Neuronal stem cell (in vitro differentiated cells): ENCODE data around the gene AURKAIP1.
"Not testable (repeated sequence)": the region's sequence is repeated elsewhere in the genome, so short reads cannot be mapped to it uniquely, and the experiment has no call there.

Experiments used
- DNase-seq: peaks from one replicate; pipeline ENCODE4 v3.0.0-alpha.2; 2013; ENCODE audit warnings: low spot score
- H2AFZ ChIP-seq: one replicate; pipeline ENCODE4 v1.6.1; 2013; ENCODE audit warnings: mild to moderate bottlenecking, low read length, inconsistent platforms
- H2AK5ac ChIP-seq: 2 replicates; pipeline ENCODE4 v1.6.1; 2013; ENCODE audit warnings: low read depth, mild to moderate bottlenecking, inconsistent platforms, low read length, moderate library complexity, mixed read lengths
- H2BK120ac ChIP-seq: 2 replicates; pipeline ENCODE4 v1.6.1; 2013; ENCODE audit warnings: low read depth, mild to moderate bottlenecking, inconsistent platforms, low read length, moderate library complexity, mixed read lengths
- H2BK12ac ChIP-seq: one replicate; pipeline ENCODE4 v1.6.1; 2013; ENCODE audit warnings: low read length, inconsistent platforms
- H2BK15ac ChIP-seq: 2 replicates; pipeline ENCODE4 v1.6.1; 2013; ENCODE audit warnings: mild to moderate bottlenecking, low read length, inconsistent platforms, mixed read lengths
- H2BK5ac ChIP-seq: one replicate; pipeline ENCODE4 v1.6.1; 2013; ENCODE audit warnings: inconsistent platforms, mild to moderate bottlenecking, low read length, moderate library complexity
- H3K14ac ChIP-seq: one replicate; pipeline ENCODE4 v1.6.1; 2013; ENCODE audit warnings: low read length, inconsistent platforms
- H3K18ac ChIP-seq: 2 replicates; pipeline ENCODE4 v1.6.1; 2013; ENCODE audit warnings: low read length, inconsistent platforms
- H3K23ac ChIP-seq: 2 replicates; pipeline ENCODE4 v1.6.1; 2013; ENCODE audit warnings: low read depth, mild to moderate bottlenecking, mixed read lengths, low read length, inconsistent platforms; ENCODE audit not compliant: poor library complexity
- H3K27ac ChIP-seq: replicated peaks from 3 replicates; pipeline ENCODE4 v1.5.1; 2013; ENCODE audit warnings: low read length, inconsistent platforms
- H3K27me3 ChIP-seq, 3 experiments: 2 replicates each; pipeline ENCODE4 v1.6.1; 2013; ENCODE audit warnings: low read length in 3 of 3, mild to moderate bottlenecking in 2 of 3, inconsistent platforms in 1 of 3, low read depth in 1 of 3, mixed read lengths in 1 of 3, moderate library complexity in 1 of 3; ENCODE audit not compliant: control insufficient read depth in 3 of 3, insufficient read depth in 3 of 3
- H3K36me3 ChIP-seq, 2 donors: replicated peaks in 1 of 2; 2 replicates each; pipeline ENCODE4 v1.6.1; 2013; ENCODE audit warnings: low read length in 2 of 2; ENCODE audit not compliant: control insufficient read depth in 2 of 2, insufficient read depth in 2 of 2
- H3K4ac ChIP-seq: 2 replicates; pipeline ENCODE4 v1.6.1; 2013; ENCODE audit warnings: inconsistent platforms, mild to moderate bottlenecking, low read length, moderate library complexity
- H3K4me1 ChIP-seq, 2 donors: 1 replicate in 1 of 2; 2 replicates in 1 of 2; pipeline ENCODE4 v1.6.1; 2013; ENCODE audit warnings: low read length in 2 of 2, low read depth in 1 of 2; ENCODE audit not compliant: control insufficient read depth in 2 of 2, insufficient read depth in 1 of 2
- H3K4me2 ChIP-seq: one replicate; pipeline ENCODE4 v1.6.1; 2013; ENCODE audit warnings: mild to moderate bottlenecking, low read length, inconsistent platforms; ENCODE audit not compliant: insufficient read depth, poor library complexity, severe bottlenecking
- H3K4me3 ChIP-seq, 2 donors: 2 replicates each; pipeline ENCODE4 v1.5.1; 2013; ENCODE audit warnings: low read length in 2 of 2, mild to moderate bottlenecking in 2 of 2, inconsistent platforms in 1 of 2, moderate library complexity in 1 of 2
- H3K79me1 ChIP-seq: one replicate; pipeline ENCODE4 v1.6.1; 2013; ENCODE audit warnings: low read depth, mild to moderate bottlenecking, inconsistent platforms, low read length, moderate library complexity
- H3K9ac ChIP-seq: one replicate; pipeline ENCODE4 v1.6.1; 2013; ENCODE audit warnings: mild to moderate bottlenecking, low read depth, low read length, inconsistent platforms; ENCODE audit not compliant: poor library complexity
- H3K9me3 ChIP-seq, 2 donors: replicated peaks in 1 of 2; 2 replicates each; pipeline versions ENCODE3 to v1.6.1; 2013; ENCODE audit warnings: low read length in 2 of 2, mild to moderate bottlenecking in 2 of 2, inconsistent platforms in 1 of 2, low read depth in 1 of 2, mixed read lengths in 1 of 2, moderate library complexity in 1 of 2; ENCODE audit not compliant: control insufficient read depth in 2 of 2, insufficient read depth in 1 of 2
- H4K8ac ChIP-seq: one replicate; pipeline ENCODE4 v1.6.1; 2013; ENCODE audit warnings: low read depth, mild to moderate bottlenecking, inconsistent platforms, low read length, moderate library complexity
- H4K91ac ChIP-seq: one replicate; pipeline ENCODE4 v1.6.1; 2013; ENCODE audit warnings: low read length, low read depth, mild to moderate bottlenecking, inconsistent platforms; ENCODE audit not compliant: poor library complexity
- WGBS, 2 donors: extraction: QIAGEN DNeasy Blood & Tissue Kit; methylation state at CpG; one replicate each; pipeline ENCODE4 v1.1.7; 2013; ENCODE audit warnings: missing lambda C conversion rate in 2 of 2, mixed read lengths in 1 of 2; ENCODE audit not compliant: insufficient read length in 2 of 2, insufficient replicate concordance in 1 of 2; ENCODE audit errors: extremely low coverage in 2 of 2; 5-methylcytosine and 5-hydroxymethylcytosine counted together

The AURKAIP1 gene

GRCh38 chr1:1417825-1418463 lies 42.9 kb upstream of the AURKAIP1 start:
- H3K14ac ChIP-seq, H3K4ac ChIP-seq, H3K27me3 ChIP-seq, H3K4me2 ChIP-seq, H3K79me1 ChIP-seq, H3K9ac ChIP-seq, DNase-seq, H2BK5ac ChIP-seq, H3K27ac ChIP-seq, H4K91ac ChIP-seq, H4K8ac ChIP-seq, H3K23ac ChIP-seq, H3K4me3 ChIP-seq, H3K9me3 ChIP-seq, H2BK120ac ChIP-seq, H2BK15ac ChIP-seq, H2BK12ac ChIP-seq, H3K36me3 ChIP-seq, H3K18ac ChIP-seq: not testable (repeated sequence)
- peak overlapping the region; percentile 63 for H2AK5ac ChIP-seq
- peaks cover 10 to 34% of the 10 kb centered on the region in 2 donors for H3K4me1 ChIP-seq
- no CpG with 5 or more reads among the region's 25 CpGs for WGBS, 2 donors
- peak overlapping the region; percentile 79 for H2AFZ ChIP-seq

GRCh38 chr1:1417396-1417795 lies 42.4 kb upstream of the AURKAIP1 start:
- not testable (repeated sequence) for H3K14ac ChIP-seq, H3K27ac ChIP-seq, DNase-seq, H4K91ac ChIP-seq, H2AK5ac ChIP-seq, H3K4ac ChIP-seq, H2BK15ac ChIP-seq, H2BK5ac ChIP-seq, H3K23ac ChIP-seq, H3K79me1 ChIP-seq, H2BK120ac ChIP-seq, H3K27me3 ChIP-seq, H2BK12ac ChIP-seq, H3K18ac ChIP-seq, H3K4me3 ChIP-seq, H4K8ac ChIP-seq, H3K9ac ChIP-seq, H3K9me3 ChIP-seq, H3K4me2 ChIP-seq, H3K36me3 ChIP-seq
- Histone ChIP-seq H3K4me1 (peaks cover 10 to 29% of the 10 kb centered on the region in 2 donors), H2AFZ (peak overlapping the region; percentile 79)
- no CpG with 5 or more reads among the region's 5 CpGs for WGBS, 2 donors

- H4K8ac ChIP-seq, result no peak overlapping the region
- no peak overlapping the region for H2BK5ac ChIP-seq
- H2BK15ac ChIP-seq, result no peak overlapping the region
- no peak overlapping the region for H3K4me2 ChIP-seq
- no peak overlapping the region for H2AFZ ChIP-seq
- peaks cover 4 to 20% of the 10 kb centered on the region in 2 donors for H3K4me1 ChIP-seq
- H4K91ac ChIP-seq, result no peak overlapping the region
- H2BK12ac ChIP-seq, result no peak overlapping the region
- no peak overlapping the region for H3K27ac ChIP-seq
- peak overlapping the region; percentile 34 for H3K23ac ChIP-seq
- H3K18ac ChIP-seq, result no peak overlapping the region
- no CpG with 5 or more reads among the region's 13 CpGs for WGBS, 2 donors
- DNase-seq, result no peak
- no peak overlapping the region for H3K4ac ChIP-seq
- no peaks in the 10 kb centered on the region for H3K36me3 ChIP-seq
- peaks cover 0 to 3% (median 0%) of the 10 kb centered on the region in 3 experiments for H3K27me3 ChIP-seq
- no peak overlapping the region for H3K14ac ChIP-seq
- no peak overlapping the region for H3K4me3 ChIP-seq
- no peak overlapping the region for H3K9ac ChIP-seq
- peaks cover 2% of the 10 kb centered on the region for H3K79me1 ChIP-seq
- H2AK5ac ChIP-seq, result no peak overlapping the region
- H2BK120ac ChIP-seq, result no peak overlapping the region
- H3K9me3 ChIP-seq, result no peaks in the 10 kb centered on the region
Measured at GRCh38 chr1:1415751-1416150, 40.7 kb upstream of the AURKAIP1 start.

DNA sequence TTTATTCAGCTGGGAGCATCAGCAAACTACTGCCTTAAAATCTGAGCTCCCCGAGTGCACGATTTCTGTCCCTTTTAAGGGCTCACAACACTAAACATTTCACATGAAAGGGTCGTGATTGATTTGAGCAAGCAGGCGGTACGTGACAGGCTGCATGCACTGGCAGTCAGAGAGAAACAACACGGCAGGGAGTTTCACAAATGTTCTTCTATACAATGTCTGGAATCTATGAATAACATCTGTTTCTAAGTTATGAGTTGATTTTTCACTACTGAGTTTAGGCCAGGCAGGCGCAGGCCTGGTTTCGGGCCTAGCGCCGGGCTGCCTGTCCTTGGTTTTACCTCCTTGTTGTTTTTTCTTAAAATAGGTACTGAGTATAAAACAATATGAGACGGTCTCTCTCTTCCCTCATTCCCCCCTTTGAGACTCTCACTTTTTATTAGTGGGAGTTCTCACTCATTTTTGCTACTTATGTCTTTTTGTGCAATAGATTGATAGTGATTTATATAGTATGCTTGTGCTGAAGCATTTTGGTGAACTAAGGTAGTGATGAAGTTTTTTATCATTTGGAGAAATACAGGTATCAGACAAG lies 37.4 kb upstream of the AURKAIP1 start:
- not testable (repeated sequence) for H3K18ac ChIP-seq, H3K4me1 ChIP-seq, H2BK5ac ChIP-seq, H3K79me1 ChIP-seq, H4K8ac ChIP-seq, H3K27ac ChIP-seq, H2BK15ac ChIP-seq, H3K9me3 ChIP-seq, H2BK12ac ChIP-seq, H3K14ac ChIP-seq, H3K4me3 ChIP-seq, H3K4ac ChIP-seq, H3K4me2 ChIP-seq, H3K27me3 ChIP-seq, H4K91ac ChIP-seq, H2AK5ac ChIP-seq, H3K23ac ChIP-seq, H2AFZ ChIP-seq, H2BK120ac ChIP-seq, H3K9ac ChIP-seq, DNase-seq
- WGBS, 2 donors, result no CpG with 5 or more reads among the region's 11 CpGs
- H3K36me3 ChIP-seq, result peaks cover 2 to 15% of the 10 kb centered on the region in 2 donors
